ENCODE results near the gene WDR5. TPM values are rescaled to one million over a fixed set of nuclear protein-coding genes. Genes with fewer than 3 reads are reported as not detected.

The WDR5 gene
- total RNA-seq, 1 donor from 2014 or later = 18.2 TPM

- intact Hi-C loops (cut with DNase I) = loop anchor here (10.0 kb wide), 2 partner anchors 466 to 556 kb away; partner anchors contain the start of gene COL5A1
- peak; percentile 85 for DNase-seq (ENCODE audit: missing footprints)
- ATAC-seq = peak; percentile 65
Measured at GRCh38 chr9:134178768-134179551, 43.1 kb downstream of the WDR5 start.

- ATAC-seq = no peak
- DNase-seq (ENCODE audit: missing footprints) = peak; percentile 15
- intact Hi-C loops (cut with DNase I) = loop anchor here (10.0 kb wide), 2 partner anchors 465 to 555 kb away; partner anchors contain the start of gene COL5A1
Measured at GRCh38 chr9:134179595-134179917, 43.7 kb downstream of the WDR5 start.

- ATAC-seq (no peak), DNase-seq (ENCODE audit: missing footprints) (peak; percentile 47)
Measured at GRCh38 chr9:134179918-134180785, 44.3 kb downstream of the WDR5 start.

GRCh38 chr9:134180786-134181647 lies 45.1 kb downstream of the WDR5 start:
- ATAC-seq (no peak), DNase-seq (ENCODE audit: missing footprints) (peak; percentile 35)
- intact Hi-C loops (cut with DNase I) = no loop called here

More at GRCh38 chr9:134179918-134180785, 44.3 kb downstream of the WDR5 start:
- intact Hi-C loops (cut with DNase I) = loop anchor here (10.0 kb wide), 2 partner anchors 465 to 555 kb away; partner anchors contain the start of gene COL5A1

- intact Hi-C loops (cut with DNase I) = no loop called here
- no peak for ATAC-seq
- DNase-seq (ENCODE audit: missing footprints) = peak; percentile 18
Measured at GRCh38 chr9:134181648-134182034, 45.8 kb downstream of the WDR5 start.

GRCh38 chr9:134182554-134183085 lies 46.7 kb downstream of the WDR5 start:
- ATAC-seq = peak; percentile 74
- intact Hi-C loops (cut with DNase I) = no loop called here
- peak; percentile 32 for DNase-seq (ENCODE audit: missing footprints)

GRCh38 chr9:134185536-134186011 lies 49.7 kb downstream of the WDR5 start:
- intact Hi-C loops (cut with DNase I) = no loop called here
- ATAC-seq (no peak), DNase-seq (ENCODE audit: missing footprints) (no peak)

GRCh38 chr9:134186471-134187109 lies 50.7 kb downstream of the WDR5 start:
- DNase-seq (ENCODE audit: missing footprints) = peak; percentile 61
- intact Hi-C loops (cut with DNase I) = no loop called here
- no peak for ATAC-seq

- intact Hi-C loops (cut with DNase I) = no loop called here
- ATAC-seq (no peak), DNase-seq (ENCODE audit: missing footprints) (peak; percentile 58)
Measured at GRCh38 chr9:134187110-134187531, 51.2 kb downstream of the WDR5 start.

- ATAC-seq (no peak), DNase-seq (ENCODE audit: missing footprints) (peak; percentile 62)
- intact Hi-C loops (cut with DNase I) = no loop called here
Measured at GRCh38 chr9:134187891-134188385, 52.1 kb downstream of the WDR5 start.

GRCh38 chr9:134188386-134189144 lies 52.7 kb downstream of the WDR5 start:
- no peak for ATAC-seq
- intact Hi-C loops (cut with DNase I) = no loop called here

GRCh38 chr9:134189145-134189469 lies 53.2 kb downstream of the WDR5 start:
- DNase-seq (ENCODE audit: missing footprints) = peak; percentile 47
- ATAC-seq = peak; percentile 23
- intact Hi-C loops (cut with DNase I) = no loop called here

More at GRCh38 chr9:134188386-134189144, 52.7 kb downstream of the WDR5 start:
- peak; percentile 68 for DNase-seq (ENCODE audit: missing footprints)

GRCh38 chr9:134189470-134190231 lies 53.8 kb downstream of the WDR5 start:
- intact Hi-C loops (cut with DNase I) = no loop called here
- DNase-seq (ENCODE audit: missing footprints) (peak; percentile 51), ATAC-seq (peak; percentile 20)

- intact Hi-C loops (cut with DNase I) = no loop called here
- peak; percentile 51 for DNase-seq (ENCODE audit: missing footprints)
- ATAC-seq = no peak
Measured at GRCh38 chr9:134190232-134191121, 54.6 kb downstream of the WDR5 start.

- ATAC-seq (no peak), DNase-seq (ENCODE audit: missing footprints) (peak; percentile 13)
- intact Hi-C loops (cut with DNase I) = no loop called here
Measured at GRCh38 chr9:134191455-134192209, 55.8 kb downstream of the WDR5 start.

Measured in Right ventricle myocardium inferior (tissue), 1 donor.